GM03348 (cell line): ENCODE results near the gene CCDC88B.

Experiments
- DNase-seq: peaks from one replicate; pipeline ENCODE4 v3.0.0; 2012; ENCODE audit warnings: low spot score

The CCDC88B gene, protein sequence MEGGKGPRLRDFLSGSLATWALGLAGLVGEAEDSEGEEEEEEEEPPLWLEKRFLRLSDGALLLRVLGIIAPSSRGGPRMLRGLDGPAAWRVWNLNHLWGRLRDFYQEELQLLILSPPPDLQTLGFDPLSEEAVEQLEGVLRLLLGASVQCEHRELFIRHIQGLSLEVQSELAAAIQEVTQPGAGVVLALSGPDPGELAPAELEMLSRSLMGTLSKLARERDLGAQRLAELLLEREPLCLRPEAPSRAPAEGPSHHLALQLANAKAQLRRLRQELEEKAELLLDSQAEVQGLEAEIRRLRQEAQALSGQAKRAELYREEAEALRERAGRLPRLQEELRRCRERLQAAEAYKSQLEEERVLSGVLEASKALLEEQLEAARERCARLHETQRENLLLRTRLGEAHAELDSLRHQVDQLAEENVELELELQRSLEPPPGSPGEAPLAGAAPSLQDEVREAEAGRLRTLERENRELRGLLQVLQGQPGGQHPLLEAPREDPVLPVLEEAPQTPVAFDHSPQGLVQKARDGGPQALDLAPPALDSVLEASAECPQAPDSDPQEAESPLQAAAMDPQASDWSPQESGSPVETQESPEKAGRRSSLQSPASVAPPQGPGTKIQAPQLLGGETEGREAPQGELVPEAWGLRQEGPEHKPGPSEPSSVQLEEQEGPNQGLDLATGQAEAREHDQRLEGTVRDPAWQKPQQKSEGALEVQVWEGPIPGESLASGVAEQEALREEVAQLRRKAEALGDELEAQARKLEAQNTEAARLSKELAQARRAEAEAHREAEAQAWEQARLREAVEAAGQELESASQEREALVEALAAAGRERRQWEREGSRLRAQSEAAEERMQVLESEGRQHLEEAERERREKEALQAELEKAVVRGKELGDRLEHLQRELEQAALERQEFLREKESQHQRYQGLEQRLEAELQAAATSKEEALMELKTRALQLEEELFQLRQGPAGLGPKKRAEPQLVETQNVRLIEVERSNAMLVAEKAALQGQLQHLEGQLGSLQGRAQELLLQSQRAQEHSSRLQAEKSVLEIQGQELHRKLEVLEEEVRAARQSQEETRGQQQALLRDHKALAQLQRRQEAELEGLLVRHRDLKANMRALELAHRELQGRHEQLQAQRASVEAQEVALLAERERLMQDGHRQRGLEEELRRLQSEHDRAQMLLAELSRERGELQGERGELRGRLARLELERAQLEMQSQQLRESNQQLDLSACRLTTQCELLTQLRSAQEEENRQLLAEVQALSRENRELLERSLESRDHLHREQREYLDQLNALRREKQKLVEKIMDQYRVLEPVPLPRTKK (N-terminal part only)

GRCh38 chr11:64339754-64340408 lies at the start of gene CCDC88B:
Gene CCDC88B (plus strand): TSS chr11:64340204. CDS start chr11:64340267, 63 bp downstream.
- DNase-seq: no peak

GRCh38 chr11:64290352-64291261 lies 49.4 kb upstream of the CCDC88B start:
- no peak for DNase-seq

GRCh38 chr11:64291262-64291751 lies 48.7 kb upstream of the CCDC88B start, which contains the start of gene KCNK4:
Gene KCNK4 (plus strand): TSS chr11:64291302. CDS start chr11:64293019, 1,717 bp downstream.
- DNase-seq: no peak

- no peak for DNase-seq
These were observed 48.1 kb upstream of the CCDC88B start for GRCh38 chr11:64291752-64292459.

DNA sequence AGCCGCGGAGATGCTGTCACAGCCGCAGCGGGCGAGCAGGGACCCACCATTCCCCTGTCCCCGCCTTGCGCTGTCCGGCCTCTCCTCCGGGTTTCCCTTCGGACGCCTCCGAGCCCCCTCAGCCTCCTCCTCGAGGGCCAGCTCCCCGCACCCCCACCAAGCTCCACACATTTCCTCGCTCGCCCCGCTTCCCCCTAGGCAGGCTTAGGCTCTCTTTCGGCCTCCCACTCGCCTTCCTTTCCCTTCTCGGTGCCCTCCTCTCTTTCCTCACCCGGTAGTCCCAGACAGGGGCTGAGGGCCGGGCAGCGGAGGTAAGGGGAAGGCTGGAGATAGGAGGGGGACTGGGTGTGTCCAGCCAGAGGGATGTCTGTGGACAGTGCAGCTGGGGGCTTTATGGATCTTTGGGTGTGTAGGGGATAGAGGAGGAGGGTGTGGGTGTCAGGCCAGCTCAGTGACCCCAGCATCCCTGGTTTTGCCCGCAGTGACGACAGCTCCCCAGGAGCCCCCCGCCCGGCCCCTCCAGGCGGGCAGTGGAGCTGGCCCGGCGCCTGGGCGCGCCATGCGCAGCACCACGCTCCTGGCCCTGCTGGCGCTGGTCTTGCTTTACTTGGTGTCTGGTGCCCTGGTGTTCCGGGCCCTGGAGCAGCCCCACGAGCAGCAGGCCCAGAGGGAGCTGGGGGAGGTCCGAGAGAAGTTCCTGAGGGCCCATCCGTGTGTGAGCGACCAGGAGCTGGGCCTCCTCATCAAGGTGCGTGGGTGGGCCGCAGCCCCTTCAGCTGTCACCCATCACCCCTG lies 47.3 kb upstream of the CCDC88B start:
- DNase-seq: no peak

DNA sequence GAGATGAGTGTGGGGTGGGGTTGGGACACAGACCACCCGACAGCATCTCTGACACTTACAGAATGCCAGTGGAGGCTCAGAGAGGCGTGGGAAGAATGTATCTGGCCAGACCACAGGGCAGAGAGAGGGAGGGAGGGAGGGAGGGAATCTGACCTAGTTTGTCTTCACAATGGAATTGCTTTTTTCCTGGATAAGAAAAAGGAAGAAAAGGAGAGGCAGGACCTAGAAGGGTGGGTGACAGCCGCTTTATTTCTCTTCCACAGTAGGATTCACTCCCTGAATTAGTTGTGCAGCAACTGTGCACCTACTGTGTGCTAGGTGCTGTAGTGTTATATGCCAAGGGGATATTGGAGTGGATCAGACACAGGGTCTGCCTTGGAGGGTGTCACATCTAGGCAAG lies 45.2 kb upstream of the CCDC88B start:
- peak; percentile 43 for DNase-seq

DNA sequence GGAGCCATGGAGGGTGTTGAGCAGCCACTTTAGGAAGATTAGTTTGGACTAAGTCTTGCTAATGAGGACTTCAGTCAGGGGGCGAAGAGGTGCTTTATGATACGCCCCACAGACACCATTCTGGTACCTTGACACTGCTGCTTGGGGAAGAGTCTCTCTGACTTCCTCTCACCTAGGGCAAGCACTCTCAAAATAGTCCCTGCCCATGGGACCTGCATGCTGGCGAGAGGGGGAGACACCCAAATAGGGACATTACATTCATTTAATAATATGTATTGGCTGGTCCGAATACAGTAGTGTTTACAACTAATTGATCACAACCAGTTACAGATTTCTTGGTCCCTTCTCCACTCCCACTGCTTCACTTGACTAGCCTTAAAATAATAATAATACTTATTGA lies 44.2 kb upstream of the CCDC88B start:
- DNase-seq: no peak

DNA sequence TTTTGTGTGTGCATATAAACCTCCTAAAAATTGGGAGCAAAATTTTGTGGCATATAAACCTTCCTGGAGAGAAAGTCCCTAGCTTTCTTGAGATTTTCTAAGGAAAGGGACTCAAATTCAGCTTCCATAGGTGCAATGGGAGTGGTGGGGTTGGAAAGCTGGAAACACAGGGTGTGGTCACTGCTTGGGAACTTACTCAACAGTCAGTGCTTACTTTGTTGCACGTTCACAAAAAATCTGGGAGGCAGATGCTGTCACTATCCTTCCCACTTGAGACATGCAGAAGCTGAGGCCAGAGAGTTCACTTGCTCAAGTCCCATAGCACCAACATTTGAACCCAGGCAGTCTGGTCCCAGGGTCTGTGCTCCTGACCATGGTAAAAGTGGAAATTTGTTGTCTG lies 43.8 kb upstream of the CCDC88B start:
- DNase-seq: no peak

DNA sequence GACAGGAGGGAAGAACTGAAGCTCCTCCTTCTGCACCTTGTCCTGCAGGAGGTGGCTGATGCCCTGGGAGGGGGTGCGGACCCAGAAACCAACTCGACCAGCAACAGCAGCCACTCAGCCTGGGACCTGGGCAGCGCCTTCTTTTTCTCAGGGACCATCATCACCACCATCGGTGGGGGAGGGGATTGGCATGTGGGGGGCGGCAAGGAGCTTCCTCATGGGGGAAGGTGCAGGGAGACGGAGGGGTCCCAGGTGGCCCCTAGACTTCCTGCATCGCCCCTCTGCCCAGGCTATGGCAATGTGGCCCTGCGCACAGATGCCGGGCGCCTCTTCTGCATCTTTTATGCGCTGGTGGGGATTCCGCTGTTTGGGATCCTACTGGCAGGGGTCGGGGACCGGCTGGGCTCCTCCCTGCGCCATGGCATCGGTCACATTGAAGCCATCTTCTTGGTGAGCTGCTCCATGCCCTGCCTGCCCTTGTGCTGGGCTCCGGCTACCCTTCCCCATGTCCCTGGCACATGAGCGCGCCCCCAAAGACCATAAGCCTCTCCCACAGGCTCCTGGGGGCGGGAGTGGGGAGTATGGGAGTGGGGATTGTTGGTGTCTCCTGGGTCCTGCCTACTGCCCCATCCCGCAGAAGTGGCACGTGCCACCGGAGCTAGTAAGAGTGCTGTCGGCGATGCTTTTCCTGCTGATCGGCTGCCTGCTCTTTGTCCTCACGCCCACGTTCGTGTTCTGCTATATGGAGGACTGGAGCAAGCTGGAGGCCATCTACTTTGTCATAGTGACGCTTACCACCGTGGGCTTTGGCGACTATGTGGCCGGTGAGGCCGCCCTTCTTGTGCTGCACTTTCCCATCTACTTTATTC lies 42.9 kb upstream of the CCDC88B start:
- no peak for DNase-seq

- DNase-seq: no peak
These were observed 42.2 kb upstream of the CCDC88B start for GRCh38 chr11:64297699-64298358.

- DNase-seq: peak; percentile 58
These were observed 40.8 kb upstream of the CCDC88B start for GRCh38 chr11:64298966-64299846.

DNA sequence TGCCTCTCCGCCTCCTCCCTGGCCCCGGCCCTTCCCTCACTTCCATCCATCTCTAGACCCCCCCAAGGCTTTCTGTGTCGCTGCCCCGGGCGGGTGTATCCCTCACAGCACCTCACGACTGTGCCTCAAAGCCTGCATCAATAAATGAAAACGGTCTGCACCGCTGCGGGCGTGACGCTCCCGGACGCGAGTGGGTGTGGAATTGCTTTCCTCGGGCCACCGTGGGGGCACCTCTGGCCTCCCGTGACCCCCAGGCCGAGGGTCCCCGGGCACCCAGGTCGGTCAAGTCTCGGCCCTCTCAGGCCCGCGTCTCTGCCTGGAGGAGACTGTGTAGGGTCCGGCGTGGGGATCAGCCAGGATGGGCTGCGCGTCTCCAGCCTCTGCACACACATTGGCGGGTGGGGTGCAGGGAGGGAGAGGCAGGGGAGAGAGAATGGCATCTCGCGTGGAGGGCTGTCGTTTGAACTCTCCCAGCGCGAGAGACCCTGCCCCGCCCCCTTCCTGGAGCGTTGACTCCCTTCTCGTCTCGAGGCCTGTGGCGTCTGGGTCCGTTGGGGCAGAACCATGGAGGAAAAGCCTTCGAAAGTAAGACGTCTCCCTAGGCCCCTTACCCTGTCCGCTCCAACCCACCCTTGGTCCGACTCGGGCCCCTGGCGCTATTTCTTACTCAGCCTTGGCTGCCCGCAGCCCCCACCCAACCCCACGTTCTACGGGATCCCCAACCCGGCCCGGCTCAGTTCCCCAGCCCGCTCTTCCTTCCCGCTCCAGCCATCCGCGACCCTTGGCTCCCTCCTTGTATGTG lies 40.0 kb upstream of the CCDC88B start, which contains the start of gene CATSPERZ:
Gene CATSPERZ, plus strand, starts transcription at position 512 of the 802 bp plus-strand sequence. Its CDS starts 53 bp downstream, at position 565.
- DNase-seq: no peak

DNA sequence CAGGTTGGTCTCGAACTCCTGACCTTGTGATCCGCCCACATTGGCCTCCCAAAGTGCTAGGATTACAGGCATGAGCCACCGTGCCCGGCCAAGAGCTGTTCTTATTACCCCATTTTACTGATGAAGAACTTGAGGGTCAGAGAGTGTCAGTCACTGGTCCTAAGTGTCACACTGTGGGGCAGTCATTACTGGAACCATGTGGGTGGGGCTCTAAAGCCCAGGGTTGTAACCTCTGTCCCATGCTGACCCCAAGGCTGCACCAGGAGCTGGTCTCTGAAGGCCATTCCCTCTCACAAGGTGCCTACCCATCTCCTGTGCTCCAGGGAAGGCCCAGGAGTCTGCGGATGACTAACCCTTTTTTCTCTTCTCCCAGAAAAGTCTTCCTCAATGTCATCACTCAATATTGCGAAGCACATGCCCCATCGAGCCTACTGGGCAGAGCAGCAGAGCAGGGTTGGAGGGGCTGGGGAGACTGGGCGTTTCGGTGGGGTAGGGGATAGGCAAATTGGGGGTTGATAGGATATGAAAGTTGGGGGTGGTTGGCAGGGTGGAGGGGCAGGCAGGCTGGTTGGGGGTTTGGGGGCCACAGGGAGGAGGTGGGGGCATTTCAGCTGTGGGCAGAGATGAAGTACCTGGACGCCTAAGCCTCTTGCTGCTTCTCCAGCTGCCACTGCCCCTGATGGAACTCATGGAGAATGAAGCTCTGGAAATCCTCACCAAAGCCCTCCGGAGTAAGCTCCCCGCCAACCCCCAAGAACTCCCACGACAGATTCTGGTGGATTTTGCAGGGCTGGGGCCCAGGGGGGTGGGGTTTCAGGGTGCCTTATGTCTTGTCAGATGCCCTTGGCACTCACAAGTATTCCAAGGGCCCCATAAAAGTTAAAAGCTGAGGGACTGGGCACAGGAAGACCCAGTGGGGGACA lies 36.6 kb upstream of the CCDC88B start:
- DNase-seq: no peak

- no peak for DNase-seq
These were observed 36.0 kb upstream of the CCDC88B start for GRCh38 chr11:64304032-64304315.
